ENCODE data around the gene SUN1. TPM values are rescaled to one million over a fixed set of nuclear protein-coding genes. Genes with fewer than 3 reads are reported as not detected.
A peak's percentile ranks its signal among the peaks of the same experiment; 100 is the strongest.

The SUN1 gene
- total and polyA plus RNA-seq, 10 of the 15 experiments (the other 5 are each of a cell fraction or from before 2014, with no cell fraction given), result 27.8 to 107 (median 65.8) TPM

DNA sequence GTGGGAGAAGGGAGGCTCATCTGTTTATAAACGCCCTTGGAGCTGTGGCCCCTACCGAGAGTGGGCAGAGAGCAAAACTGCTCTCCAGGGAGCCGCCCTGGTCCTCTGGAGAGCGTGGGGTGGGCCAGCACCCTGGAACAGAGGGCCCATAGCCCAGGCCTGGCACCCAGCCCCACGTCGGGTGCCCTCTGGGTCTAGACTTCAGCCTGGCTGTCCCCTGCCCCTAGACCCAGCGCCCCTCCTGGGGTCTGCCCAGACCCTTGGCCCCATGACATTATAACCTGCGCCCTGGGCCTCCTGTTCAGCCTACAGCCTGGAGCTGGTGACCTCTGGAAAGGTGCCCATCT, 68.7 kb downstream of the SUN1 start:
- Histone ChIP-seq H3K4me1 (ENCODE audit: control insufficient read depth, insufficient read depth, low read length) (no peaks in the 10 kb centered on the region; the same call in 1 of the 2 replicates), H2AFZ (ENCODE audit: control insufficient read depth, low read depth, low read length) (no peak overlapping the region), H4K20me1 (ENCODE audit: control insufficient read depth, insufficient read depth) (no peaks in the 10 kb centered on the region), H3K9me3 (replicated peaks; ENCODE audit: control insufficient read depth, insufficient read depth, low read length) (no peaks in the 10 kb centered on the region), H3K4me3 (no peak overlapping the region), H3K4me2 (ENCODE audit: control insufficient read depth, insufficient read depth) (no peak overlapping the region), H3K27ac (ENCODE audit: control insufficient read depth, insufficient read depth) (no peak overlapping the region), H3K79me2 (ENCODE audit: control insufficient read depth, insufficient read depth, low read length) (no peaks in the 10 kb centered on the region), H3K27me3 (replicated peaks in 1 of 2; ENCODE audit: control insufficient read depth in 2 of 2, insufficient read depth in 2 of 2, low read length in 1 of 2) (no peaks in the 10 kb centered on the region), H3K9ac (ENCODE audit: control insufficient read depth, insufficient read depth, low read length) (no peak overlapping the region), H3K36me3 (ENCODE audit: control insufficient read depth in 2 of 2, insufficient read depth in 2 of 2, low read length in 1 of 2) (peaks cover 0 to 28% of the 10 kb centered on the region in 2 experiments; a peak in 2 of 4 replicates)
- 73% methylated on average over 8 of the region's 8 CpGs for WGBS (ENCODE audit: insufficient coverage, insufficient replicate concordance, low lambda C conversion rate, missing lambda C conversion rate)
- in situ Hi-C loops (cut with MboI) (no loop called here), intact Hi-C loops (cut with micrococcal nuclease; ENCODE audit: unreplicated experiment) (loop anchor here (10.0 kb wide), 1 partner anchor 164 kb away; no protein-coding TSS in a partner anchor)
- TF ChIP-seq NFIC (IDR thresholded peaks at IDR 0.05; ENCODE audit: low read depth, low read length) (no peak), ZNF217 (IDR thresholded peaks at IDR 0.05) (no peak)
- ChIA-PET SMC1A (ENCODE audit: uncharacterized antibody, unreplicated experiment) (interaction anchor here (0.6 to 1.2 kb wide), 2 partner anchors 22 to 204 kb away, joined by 3 read pairs; no protein-coding TSS in a partner anchor), CTCF (no interaction called here), POLR2A (no interaction called here), RAD21 (ENCODE audit: unreplicated experiment) (interaction anchor here (1.3 kb wide), 1 partner anchor 9 kb away, joined by 4 read pairs; no protein-coding TSS in a partner anchor)
- DNase-seq (ENCODE audit: low read depth, low spot score) (no peak), FAIRE-seq (no peak), ATAC-seq (no peak; the same call in 2 of the 3 replicates)
- BruUV-seq (replicated peaks), result no TSS peak

DNA sequence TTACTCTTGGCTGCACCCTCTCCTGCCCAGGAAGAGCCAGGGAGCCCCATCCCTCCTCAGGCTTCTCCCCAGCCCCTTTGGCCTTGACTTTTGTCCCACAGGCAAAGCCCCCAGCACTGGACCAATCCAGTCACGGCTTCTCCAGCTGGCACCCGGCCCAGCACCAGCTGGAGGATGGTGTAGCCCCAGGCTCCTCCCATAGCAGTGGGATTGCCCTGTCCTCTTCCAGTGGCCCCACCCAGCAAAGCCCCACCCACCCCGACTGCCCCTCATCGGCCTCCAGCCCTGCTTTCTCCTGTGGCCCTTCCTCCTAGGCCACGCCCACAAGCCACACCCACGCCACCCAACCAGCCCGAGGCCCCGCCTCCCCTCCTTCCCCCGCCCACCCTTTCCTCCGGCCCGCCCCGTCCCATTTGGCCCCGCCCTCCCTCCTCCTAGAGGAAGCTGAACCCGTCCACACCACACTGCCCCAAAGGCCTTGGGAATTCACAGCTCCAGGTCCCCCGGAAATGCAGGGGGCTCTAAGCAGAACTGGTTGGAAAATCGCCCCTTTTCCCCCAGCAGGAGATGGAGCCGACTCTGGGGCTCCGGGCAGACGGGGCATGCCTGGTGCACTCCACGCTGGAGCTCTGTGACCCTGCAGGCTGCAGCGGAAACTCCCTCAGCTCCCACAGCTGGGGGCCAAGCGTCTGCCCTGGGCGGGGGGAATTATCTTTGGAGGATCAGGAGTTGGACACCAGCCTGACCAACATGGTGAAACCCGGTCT, 69.3 kb downstream of the SUN1 start:
- no peak overlapping the region for H3K4me3 ChIP-seq
- RAD21 ChIA-PET (ENCODE audit: unreplicated experiment), result interaction anchor here (1.3 kb wide), 1 partner anchor 9 kb away, joined by 4 read pairs; no protein-coding TSS in a partner anchor
- intact Hi-C loops (cut with micrococcal nuclease; ENCODE audit: unreplicated experiment), result loop anchor here (10.0 kb wide), 1 partner anchor 163 kb away; no protein-coding TSS in a partner anchor
- TF ChIP-seq EGR1 (IDR thresholded peaks at IDR 0.05; ENCODE audit: borderline replicate concordance in 1 of 2, low read depth in 2 of 2, low read length in 2 of 2), result 0 out of 3 replicates have a peak, but pooled peaks of 1 of the 2 experiments have one; percentile 22
- TF ChIP-seq, protein P1, sequence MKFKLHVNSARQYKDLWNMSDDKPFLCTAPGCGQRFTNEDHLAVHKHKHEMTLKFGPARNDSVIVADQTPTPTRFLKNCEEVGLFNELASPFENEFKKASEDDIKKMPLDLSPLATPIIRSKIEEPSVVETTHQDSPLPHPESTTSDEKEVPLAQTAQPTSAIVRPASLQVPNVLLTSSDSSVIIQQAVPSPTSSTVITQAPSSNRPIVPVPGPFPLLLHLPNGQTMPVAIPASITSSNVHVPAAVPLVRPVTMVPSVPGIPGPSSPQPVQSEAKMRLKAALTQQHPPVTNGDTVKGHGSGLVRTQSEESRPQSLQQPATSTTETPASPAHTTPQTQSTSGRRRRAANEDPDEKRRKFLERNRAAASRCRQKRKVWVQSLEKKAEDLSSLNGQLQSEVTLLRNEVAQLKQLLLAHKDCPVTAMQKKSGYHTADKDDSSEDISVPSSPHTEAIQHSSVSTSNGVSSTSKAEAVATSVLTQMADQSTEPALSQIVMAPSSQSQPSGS (IDR thresholded peaks at IDR 0.05; ENCODE audit: low read length), result no peak
- H3K36me3 ChIP-seq (ENCODE audit: control insufficient read depth in 2 of 2, insufficient read depth in 2 of 2, low read length in 1 of 2), result peaks cover 0 to 28% of the 10 kb centered on the region in 2 experiments; a peak in 2 of 4 replicates
- no peaks in the 10 kb centered on the region for H3K9me3 ChIP-seq (replicated peaks; ENCODE audit: control insufficient read depth, insufficient read depth, low read length)
- FAIRE-seq (peak; percentile 44), ATAC-seq (peak; percentile 83), DNase-seq (ENCODE audit: low read depth, low spot score) (no peak)
- no peaks in the 10 kb centered on the region for H4K20me1 ChIP-seq (ENCODE audit: control insufficient read depth, insufficient read depth)
- no peak overlapping the region for H3K9ac ChIP-seq (ENCODE audit: control insufficient read depth, insufficient read depth, low read length)
- CTCF ChIA-PET, result no interaction called here
- no peaks in the 10 kb centered on the region; the same call in 1 of the 2 replicates for H3K4me1 ChIP-seq (ENCODE audit: control insufficient read depth, insufficient read depth, low read length)
- H3K27ac ChIP-seq (ENCODE audit: control insufficient read depth, insufficient read depth), result no peak overlapping the region
- POLR2A ChIA-PET, result interaction anchor here (0.5 to 0.6 kb wide), 2 partner anchors 14 to 443 kb away, joined by 3 read pairs; no protein-coding TSS in a partner anchor
- no peaks in the 10 kb centered on the region for H3K27me3 ChIP-seq (replicated peaks in 1 of 2; ENCODE audit: control insufficient read depth in 2 of 2, insufficient read depth in 2 of 2, low read length in 1 of 2)
- SMC1A ChIA-PET (ENCODE audit: uncharacterized antibody, unreplicated experiment), result interaction anchor here (0.6 to 1.2 kb wide), 2 partner anchors 22 to 203 kb away, joined by 3 read pairs; no protein-coding TSS in a partner anchor
- H2AFZ ChIP-seq (ENCODE audit: control insufficient read depth, low read depth, low read length), result no peak overlapping the region
- H3K79me2 ChIP-seq (ENCODE audit: control insufficient read depth, insufficient read depth, low read length), result no peaks in the 10 kb centered on the region
- BruUV-seq (replicated peaks), result no TSS peak
- no peak overlapping the region for H3K4me2 ChIP-seq (ENCODE audit: control insufficient read depth, insufficient read depth)
- 51% methylated on average over 13 of the region's 24 CpGs for WGBS (ENCODE audit: insufficient coverage, insufficient replicate concordance, low lambda C conversion rate, missing lambda C conversion rate)
- in situ Hi-C loops (cut with MboI), result no loop called here
